IMR-90 (cell line): ENCODE results near the gene CYP4V2.

Experiments used
- CEBPB ChIP-seq: IDR thresholded peaks from 2 replicates; pipeline ENCODE4 v1.6.1; 2012; ENCODE audit warnings: low read depth, low read length, improper control_type of control experiment
- MAZ ChIP-seq: IDR thresholded peaks from 2 replicates; pipeline ENCODE4 v1.6.1; 2012; ENCODE audit warnings: low read depth, mild to moderate bottlenecking, low read length, improper control_type of control experiment, moderate library complexity, borderline replicate concordance
- POLR2A ChIP-seq: IDR thresholded peaks from 2 replicates; pipeline ENCODE4 v1.6.1; 2012; ENCODE audit warnings: mild to moderate bottlenecking, low read depth, low read length
- RAD21 ChIP-seq: IDR thresholded peaks from 2 replicates; pipeline ENCODE4 v1.6.1; 2012; ENCODE audit warnings: low read length, improper control_type of control experiment
- RFX5 ChIP-seq: IDR thresholded peaks from 2 replicates; pipeline ENCODE4 v1.8.0; 2012; ENCODE audit warnings: low read depth, mild to moderate bottlenecking, low read length, moderate library complexity
- SMC3 ChIP-seq: fragments of 150-350 bp; IDR thresholded peaks from 2 replicates; pipeline ENCODE4 v1.6.1; 2016; ENCODE audit warnings: low read depth, mild to moderate bottlenecking, antibody characterized with exemption, low read length, moderate library complexity
- TF ChIP-seq, protein P1 (sequence below): conservative IDR thresholded peaks from 2 replicates; pipeline ENCODE4 v1.5.1; 2012; ENCODE audit warnings: mild to moderate bottlenecking, low read depth, low read length, improper control_type of control experiment

DNA sequence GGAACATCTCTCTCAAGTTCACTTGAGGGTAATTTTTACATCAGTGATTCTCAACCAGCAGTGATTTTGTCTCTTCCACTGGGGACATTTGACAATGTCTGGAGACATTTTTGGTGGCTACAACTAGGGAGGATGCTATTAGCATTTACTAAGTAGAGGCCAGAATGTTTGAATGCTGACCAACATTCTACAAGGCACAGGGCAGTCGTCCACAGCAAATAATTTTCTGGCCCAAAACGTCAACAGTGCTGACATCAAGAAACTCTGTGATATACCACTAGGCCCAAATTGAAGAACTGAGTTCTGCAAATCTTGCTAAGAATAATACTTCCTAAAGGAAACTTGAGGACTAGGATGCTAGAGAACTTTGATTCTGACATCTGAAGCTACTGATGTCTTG lies 43.0 kb downstream of the CYP4V2 start:
- no peak for TF ChIP-seq MAZ
- TF ChIP-seq, protein P1, sequence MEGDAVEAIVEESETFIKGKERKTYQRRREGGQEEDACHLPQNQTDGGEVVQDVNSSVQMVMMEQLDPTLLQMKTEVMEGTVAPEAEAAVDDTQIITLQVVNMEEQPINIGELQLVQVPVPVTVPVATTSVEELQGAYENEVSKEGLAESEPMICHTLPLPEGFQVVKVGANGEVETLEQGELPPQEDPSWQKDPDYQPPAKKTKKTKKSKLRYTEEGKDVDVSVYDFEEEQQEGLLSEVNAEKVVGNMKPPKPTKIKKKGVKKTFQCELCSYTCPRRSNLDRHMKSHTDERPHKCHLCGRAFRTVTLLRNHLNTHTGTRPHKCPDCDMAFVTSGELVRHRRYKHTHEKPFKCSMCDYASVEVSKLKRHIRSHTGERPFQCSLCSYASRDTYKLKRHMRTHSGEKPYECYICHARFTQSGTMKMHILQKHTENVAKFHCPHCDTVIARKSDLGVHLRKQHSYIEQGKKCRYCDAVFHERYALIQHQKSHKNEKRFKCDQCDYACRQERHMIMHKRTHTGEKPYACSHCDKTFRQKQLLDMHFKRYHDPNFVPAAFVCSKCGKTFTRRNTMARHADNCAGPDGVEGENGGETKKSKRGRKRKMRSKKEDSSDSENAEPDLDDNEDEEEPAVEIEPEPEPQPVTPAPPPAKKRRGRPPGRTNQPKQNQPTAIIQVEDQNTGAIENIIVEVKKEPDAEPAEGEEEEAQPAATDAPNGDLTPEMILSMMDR, result no peak
- TF ChIP-seq POLR2A, result no peak
- no peak for TF ChIP-seq RFX5
- TF ChIP-seq SMC3, result no peak
- no peak for TF ChIP-seq RAD21
- TF ChIP-seq CEBPB, result no peak
